ENCODE measurements around the gene COL5A1.

The COL5A1 gene

GRCh38 chr9:134626571-134627416 is 14.8 kb upstream of the COL5A1 start:
- Mint-ChIP-seq H3K27me3 (peaks cover 17% of the 10 kb centered on the region), H3K36me3 (no peaks in the 10 kb centered on the region), H3K4me3 (no peak overlapping the region), H3K9me3 (no peaks in the 10 kb centered on the region), H3K27ac (no peak overlapping the region), H3K4me1 (peaks cover 4% of the 10 kb centered on the region)
- DNase-seq (ENCODE audit: low spot score in 2 of 2): no peak
- ATAC-seq (ENCODE audit: low read depth): no peak

DNA sequence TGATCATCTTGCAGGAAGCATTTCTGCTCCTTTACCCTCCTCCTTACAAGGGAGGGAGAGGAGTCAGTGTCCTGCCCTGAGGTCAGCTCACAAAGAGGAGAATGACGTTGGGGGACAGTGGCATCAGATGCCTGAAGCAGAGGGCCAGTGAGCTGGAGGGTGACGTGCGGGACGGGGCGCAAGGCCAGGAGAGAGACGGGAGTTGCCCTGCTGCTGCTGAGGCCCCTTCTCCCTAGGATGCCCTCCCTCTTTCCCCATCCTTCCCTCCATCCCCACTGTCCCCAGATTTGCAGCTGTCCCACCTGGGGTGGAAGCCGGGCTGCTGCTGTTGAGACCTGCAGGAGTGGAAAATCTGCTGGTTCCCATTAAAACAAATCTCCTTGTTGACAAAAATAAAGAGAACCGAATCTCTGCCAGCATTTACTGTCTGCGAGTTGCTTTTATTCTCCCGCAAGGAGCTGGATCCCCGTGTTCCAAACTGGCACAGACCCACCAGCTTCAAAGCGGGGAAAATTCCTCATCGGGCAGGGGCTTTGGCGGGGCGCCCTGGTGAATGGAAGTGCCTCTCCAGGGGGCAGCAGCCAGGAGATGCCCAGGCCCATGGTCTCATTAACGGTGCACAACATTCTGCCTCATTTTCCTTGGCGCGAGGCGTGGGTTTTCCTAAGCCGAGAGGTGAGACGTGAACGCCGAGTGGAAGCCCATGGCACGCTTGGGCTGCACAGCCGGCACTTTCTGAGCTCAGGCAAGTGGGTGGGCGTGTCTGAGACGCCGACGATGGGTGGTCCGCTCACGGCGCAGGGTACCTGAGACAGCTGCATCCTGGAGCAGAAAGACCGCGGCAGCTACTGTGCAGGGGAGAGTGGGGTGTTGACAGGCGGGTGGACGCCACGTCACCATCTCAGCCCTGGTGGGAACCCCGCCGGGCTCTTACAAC is 13.9 kb upstream of the COL5A1 start:
- Mint-ChIP-seq H3K27me3 (peaks cover 12% of the 10 kb centered on the region), H3K4me3 (no peak overlapping the region), H3K36me3 (no peaks in the 10 kb centered on the region), H3K9me3 (no peaks in the 10 kb centered on the region), H3K4me1 (peaks cover 1% of the 10 kb centered on the region), H3K27ac (no peak overlapping the region)
- ATAC-seq (ENCODE audit: low read depth) (no peak), DNase-seq (ENCODE audit: low spot score in 2 of 2) (no peak)

DNA sequence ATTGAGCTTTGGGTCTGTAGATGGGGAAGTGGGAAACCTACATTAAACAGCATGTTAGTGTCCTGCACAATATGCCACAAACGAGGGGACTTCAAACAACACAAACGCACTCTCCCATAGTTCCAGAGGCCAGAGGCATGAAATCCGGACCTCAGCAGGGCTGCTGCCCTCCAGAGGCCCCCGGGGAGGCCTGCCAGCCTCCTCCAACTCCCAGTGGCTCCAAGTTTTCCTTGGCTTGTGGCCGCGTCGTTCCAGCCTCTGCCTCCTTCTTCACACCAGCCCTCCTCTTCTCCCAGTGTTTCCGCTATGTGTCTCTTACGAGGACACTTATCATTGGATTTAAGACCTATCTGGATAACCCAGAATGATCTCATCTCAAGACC is 13.3 kb upstream of the COL5A1 start:
- Mint-ChIP-seq H3K36me3 (no peaks in the 10 kb centered on the region), H3K27ac (no peak overlapping the region), H3K9me3 (no peaks in the 10 kb centered on the region), H3K4me3 (no peak overlapping the region), H3K27me3 (peaks cover 9% of the 10 kb centered on the region), H3K4me1 (no peaks in the 10 kb centered on the region)
- DNase-seq (ENCODE audit: low spot score in 2 of 2) (no peak), ATAC-seq (ENCODE audit: low read depth) (no peak)

DNA sequence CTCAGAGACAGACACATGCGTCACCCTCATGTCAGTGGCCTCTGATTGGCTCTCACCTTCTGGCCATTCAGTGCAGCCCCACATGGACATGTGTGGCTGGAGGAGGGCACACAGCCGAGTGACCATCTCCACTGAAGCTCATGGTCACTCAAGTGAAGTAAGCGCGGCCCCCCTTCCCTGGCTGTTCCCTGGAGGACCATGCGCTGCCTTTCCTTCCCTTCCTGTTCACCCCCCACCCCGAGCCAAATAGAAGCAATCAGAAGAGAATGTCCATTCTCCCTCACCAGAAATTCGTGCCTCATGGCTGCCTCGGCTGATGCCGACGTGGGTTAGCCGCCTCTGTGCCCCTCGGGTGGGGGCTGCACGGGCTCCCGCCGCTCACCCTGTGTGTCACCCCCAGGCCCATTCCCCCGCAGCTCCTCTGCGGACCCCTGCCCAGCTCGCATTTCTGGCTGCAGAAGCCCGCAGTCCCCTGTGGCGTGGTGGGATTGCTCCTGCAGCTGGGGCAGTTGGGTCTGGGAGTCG is 12.5 kb upstream of the COL5A1 start:
- Mint-ChIP-seq H3K4me3 (no peak overlapping the region), H3K9me3 (no peaks in the 10 kb centered on the region), H3K27ac (no peak overlapping the region), H3K27me3 (peaks cover 9% of the 10 kb centered on the region), H3K36me3 (no peaks in the 10 kb centered on the region), H3K4me1 (no peaks in the 10 kb centered on the region)
- ATAC-seq (ENCODE audit: low read depth) (no peak), DNase-seq (ENCODE audit: low spot score in 2 of 2) (no peak)

DNA sequence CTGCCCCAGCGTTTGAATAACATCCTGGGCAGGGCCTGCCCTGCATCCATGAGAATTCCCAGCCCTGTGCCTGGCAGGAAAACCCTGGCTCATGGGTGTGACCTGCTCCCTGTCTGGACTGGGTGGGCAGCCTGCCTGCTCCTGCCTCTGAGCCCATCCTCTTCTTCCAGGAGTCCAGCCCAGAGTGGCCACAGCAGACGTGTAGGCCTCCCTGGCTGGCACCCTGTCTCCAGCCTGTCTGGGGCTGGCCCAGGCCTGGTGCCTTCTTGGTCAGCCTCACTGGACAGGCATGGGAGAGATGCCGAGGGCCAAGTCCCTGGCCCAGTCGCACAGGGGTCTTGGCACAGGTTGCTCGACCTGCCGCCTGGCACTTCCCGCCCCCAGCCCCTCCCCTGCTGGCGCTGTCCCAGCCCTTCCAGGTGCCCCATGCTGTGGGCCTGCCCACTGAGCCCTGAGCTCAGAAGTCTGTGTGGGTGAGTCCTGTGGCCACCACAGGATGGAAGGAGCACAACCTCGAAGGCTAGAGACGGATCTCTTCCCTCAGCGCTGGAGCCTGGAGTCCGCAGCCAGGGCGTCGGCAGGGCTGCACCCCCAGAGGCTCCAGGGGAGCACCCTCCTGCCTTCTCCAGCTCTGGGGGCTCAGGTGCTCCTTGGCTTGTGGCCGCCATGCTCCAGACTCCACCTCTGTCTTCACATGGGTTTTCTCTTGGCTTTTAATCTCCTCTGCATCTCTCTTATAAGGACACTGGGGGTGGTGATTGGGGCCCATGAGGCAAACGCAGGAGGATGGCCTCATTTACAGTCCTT is 11.8 kb upstream of the COL5A1 start:
- ATAC-seq (ENCODE audit: low read depth) (no peak), DNase-seq (ENCODE audit: low spot score in 2 of 2) (no peak)

DNA sequence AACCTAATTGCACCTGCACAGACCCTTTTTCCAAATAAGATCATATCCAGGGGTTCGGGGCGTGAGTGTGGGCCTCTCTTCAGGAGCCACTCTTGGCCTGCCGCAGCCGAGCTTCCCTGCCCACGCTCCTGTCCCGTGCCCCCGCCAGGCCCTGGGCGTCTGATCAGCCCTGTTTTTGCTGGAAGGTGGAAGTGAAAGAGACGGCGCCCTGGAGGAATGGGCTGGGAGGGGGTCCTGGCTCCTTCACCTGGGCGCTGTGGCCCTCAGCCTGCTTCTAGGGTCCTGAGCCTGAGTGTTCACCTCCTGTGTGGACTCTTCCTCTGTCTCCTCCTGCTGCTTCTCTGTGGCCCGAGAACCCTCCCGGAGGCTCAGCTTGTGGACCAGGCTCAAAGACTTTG is 11.2 kb upstream of the COL5A1 start:
- Mint-ChIP-seq H3K27ac (no peak overlapping the region), H3K36me3 (no peaks in the 10 kb centered on the region), H3K4me3 (no peak overlapping the region), H3K4me1 (no peaks in the 10 kb centered on the region), H3K27me3 (peaks cover 6% of the 10 kb centered on the region), H3K9me3 (no peaks in the 10 kb centered on the region)
- no peak for DNase-seq (ENCODE audit: low spot score in 2 of 2)
- no peak for ATAC-seq (ENCODE audit: low read depth)

More for the DNA sequence above, 11.8 kb upstream of the COL5A1 start:
- Mint-ChIP-seq H3K9me3 (no peaks in the 10 kb centered on the region), H3K27ac (no peak overlapping the region), H3K36me3 (no peaks in the 10 kb centered on the region), H3K4me3 (no peak overlapping the region), H3K27me3 (peaks cover 7% of the 10 kb centered on the region), H3K4me1 (no peaks in the 10 kb centered on the region)

GRCh38 chr9:134630861-134631260 is 10.7 kb upstream of the COL5A1 start:
- Mint-ChIP-seq H3K27me3 (peaks cover 6% of the 10 kb centered on the region), H3K4me1 (no peaks in the 10 kb centered on the region), H3K36me3 (no peaks in the 10 kb centered on the region), H3K9me3 (no peaks in the 10 kb centered on the region), H3K27ac (no peak overlapping the region), H3K4me3 (no peak overlapping the region)
- ATAC-seq (ENCODE audit: low read depth): no peak
- DNase-seq (ENCODE audit: low spot score in 2 of 2): no peak

DNA sequence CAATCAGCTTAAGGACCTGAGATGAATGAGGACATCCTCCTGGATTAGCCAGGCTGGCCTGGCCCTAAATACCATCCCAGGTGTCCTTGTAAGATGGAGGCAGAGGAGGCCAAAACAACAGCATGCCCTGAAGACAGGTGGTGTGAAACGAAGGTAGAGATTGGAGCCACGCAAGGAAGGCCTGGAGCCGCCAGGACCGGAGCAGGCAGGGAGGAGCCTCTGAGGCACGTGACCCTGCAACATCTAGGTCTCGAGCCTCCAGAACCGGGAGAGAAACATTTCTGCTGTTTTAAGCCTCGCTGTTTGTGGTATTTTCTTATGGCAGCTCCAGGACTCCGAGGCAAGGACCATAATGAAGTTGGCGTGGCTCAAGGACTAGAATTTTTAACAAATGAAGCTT is 9.7 kb upstream of the COL5A1 start:
- ATAC-seq (ENCODE audit: low read depth): no peak
- Mint-ChIP-seq H3K27me3 (peaks cover 8% of the 10 kb centered on the region), H3K36me3 (no peaks in the 10 kb centered on the region), H3K4me1 (no peaks in the 10 kb centered on the region), H3K27ac (no peak overlapping the region), H3K4me3 (no peak overlapping the region), H3K9me3 (no peaks in the 10 kb centered on the region)
- DNase-seq (ENCODE audit: low spot score in 2 of 2): no peak

DNA sequence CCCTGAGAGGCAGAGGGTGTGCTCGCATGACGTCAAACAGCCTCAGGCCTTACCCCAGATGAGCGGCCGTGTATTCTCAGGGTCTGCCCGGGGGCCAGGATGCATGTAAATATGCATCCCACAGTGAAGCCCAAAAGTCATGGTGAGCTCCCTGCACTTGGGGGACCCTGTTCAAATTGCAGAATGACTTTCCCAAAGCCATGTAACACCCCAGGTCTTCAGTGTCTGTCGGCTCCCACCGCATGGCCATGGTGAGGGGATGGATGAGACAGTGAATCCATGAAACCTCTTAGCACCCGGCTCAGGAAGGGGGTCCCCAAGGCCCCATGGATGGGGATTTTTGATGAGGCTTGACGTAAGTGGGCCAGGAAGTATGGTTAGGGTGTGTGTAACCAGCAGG is 9.3 kb upstream of the COL5A1 start:
- Mint-ChIP-seq H3K9me3 (no peaks in the 10 kb centered on the region), H3K27ac (no peak overlapping the region), H3K36me3 (no peaks in the 10 kb centered on the region), H3K27me3 (peaks cover 8% of the 10 kb centered on the region), H3K4me3 (no peak overlapping the region), H3K4me1 (no peaks in the 10 kb centered on the region)
- ATAC-seq (ENCODE audit: low read depth) (no peak), DNase-seq (ENCODE audit: low spot score in 2 of 2) (no peak)

DNA sequence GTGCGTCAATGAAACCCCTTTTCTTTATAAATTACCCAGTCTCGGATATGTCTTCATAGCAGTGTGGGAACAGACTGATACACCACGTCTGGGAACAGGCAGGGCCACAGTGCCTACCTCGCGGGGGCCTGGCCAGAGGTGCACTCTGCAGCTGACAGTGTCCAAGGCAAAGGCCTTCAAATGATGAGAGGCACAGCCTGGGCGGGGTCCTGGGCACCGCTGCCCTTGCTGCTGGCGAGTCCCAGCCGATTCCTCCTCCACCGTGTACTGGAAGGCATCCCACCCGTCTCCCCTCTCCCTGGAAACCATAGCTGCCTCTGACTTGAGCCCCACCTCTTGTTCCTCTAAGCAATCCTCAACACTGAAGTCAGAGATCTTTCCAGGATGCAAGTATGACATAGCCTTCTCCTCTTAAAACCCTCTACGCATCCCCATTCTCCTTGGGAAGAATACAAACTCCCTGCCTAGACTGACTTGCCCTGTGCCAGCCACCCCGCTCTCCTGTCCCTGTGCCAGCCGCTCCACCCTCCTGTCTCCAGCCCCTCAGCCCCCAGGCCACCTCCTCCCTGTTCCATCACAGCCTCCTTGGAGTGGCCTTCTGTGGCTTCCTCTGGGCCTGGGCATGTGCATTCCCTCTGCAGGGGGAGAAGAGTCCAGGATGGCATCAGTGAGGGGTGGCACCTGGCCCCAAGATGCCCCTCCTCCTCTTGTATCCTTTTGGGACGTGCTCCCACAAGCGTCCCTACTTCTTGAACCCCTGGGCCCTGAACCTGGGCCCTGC is 8.1 kb upstream of the COL5A1 start:
- H3K4me1 Mint-ChIP-seq: no peaks in the 10 kb centered on the region
- H3K27ac Mint-ChIP-seq: no peak overlapping the region
- no peak for ATAC-seq (ENCODE audit: low read depth)
- peaks cover 8% of the 10 kb centered on the region for H3K27me3 Mint-ChIP-seq
- no peak overlapping the region for H3K4me3 Mint-ChIP-seq
- DNase-seq (ENCODE audit: low spot score in 2 of 2): no peak
- H3K36me3 Mint-ChIP-seq: no peaks in the 10 kb centered on the region
- no peaks in the 10 kb centered on the region for H3K9me3 Mint-ChIP-seq

GRCh38 chr9:134634176-134634575 is 7.4 kb upstream of the COL5A1 start:
- H3K27ac Mint-ChIP-seq: no peak overlapping the region
- DNase-seq (ENCODE audit: low spot score in 2 of 2) (no peak), ATAC-seq (ENCODE audit: low read depth) (no peak)
- peaks cover 8% of the 10 kb centered on the region for H3K27me3 Mint-ChIP-seq
- H3K4me3 Mint-ChIP-seq: no peak overlapping the region
- no peaks in the 10 kb centered on the region for H3K4me1 Mint-ChIP-seq
- no peaks in the 10 kb centered on the region for H3K36me3 Mint-ChIP-seq
- no peaks in the 10 kb centered on the region for H3K9me3 Mint-ChIP-seq

GRCh38 chr9:134634667-134635230 is 6.9 kb upstream of the COL5A1 start:
- ATAC-seq (ENCODE audit: low read depth) (no peak), DNase-seq (ENCODE audit: low spot score in 2 of 2) (no peak)
- no peak overlapping the region for H3K27ac Mint-ChIP-seq
- H3K36me3 Mint-ChIP-seq: no peaks in the 10 kb centered on the region
- no peaks in the 10 kb centered on the region for H3K4me1 Mint-ChIP-seq
- no peaks in the 10 kb centered on the region for H3K9me3 Mint-ChIP-seq
- no peak overlapping the region for H3K4me3 Mint-ChIP-seq
- H3K27me3 Mint-ChIP-seq: peaks cover 8% of the 10 kb centered on the region
